BLaER1 (cell line): Measurements from ENCODE around the gene C10orf53.

Source experiments
- H3K27ac ChIP-seq: shearing (Covaris generic); formaldehyde crosslinking; 2 replicates; pipeline ENCODE4 v1.8.1; 2022
- H3K27me3 ChIP-seq: shearing (Covaris generic); formaldehyde crosslinking; 2 replicates; pipeline ENCODE4 v1.8.1; 2022
- H3K36me3 ChIP-seq: shearing (Covaris generic); formaldehyde crosslinking; 2 replicates; pipeline ENCODE4 v1.8.1; 2022
- H3K4me1 ChIP-seq: shearing (Covaris generic); formaldehyde crosslinking; 2 replicates; pipeline ENCODE4 v1.8.1; 2022
- H3K4me2 ChIP-seq: shearing (Covaris generic); formaldehyde crosslinking; 2 replicates; pipeline ENCODE4 v1.8.1; 2022
- H3K4me3 ChIP-seq: shearing (Covaris generic); formaldehyde crosslinking; 2 replicates; pipeline ENCODE4 v1.8.1; 2022
- H3K9ac ChIP-seq: shearing (Covaris generic); formaldehyde crosslinking; 2 replicates; pipeline ENCODE4 v1.8.1; 2022
- H3K9me3 ChIP-seq: shearing (Covaris generic); formaldehyde crosslinking; 2 replicates; pipeline ENCODE4 v1.8.1; 2022
- H4K20me1 ChIP-seq: shearing (Covaris generic); formaldehyde crosslinking; 2 replicates; pipeline ENCODE4 v1.8.1; 2022
- Cebpa-rat ChIP-seq: shearing (Covaris generic); IDR thresholded peaks from 2 replicates; pipeline ENCODE4 v1.8.1; 2022

Gene C10orf53

GRCh38 chr10:49682879-49683278, 3.4 kb downstream of the C10orf53 start:
- Histone ChIP-seq H3K4me3 (no peak overlapping the region), H3K4me1 (no peaks in the 10 kb centered on the region), H3K27me3 (no peaks in the 10 kb centered on the region), H3K36me3 (no peaks in the 10 kb centered on the region), H3K9me3 (peaks cover 42% of the 10 kb centered on the region), H3K4me2 (no peak overlapping the region), H3K27ac (no peak overlapping the region), H4K20me1 (no peaks in the 10 kb centered on the region), H3K9ac (no peak overlapping the region)
- TF ChIP-seq Cebpa-rat = no peak

- no peaks in the 10 kb centered on the region for H3K4me1 ChIP-seq
- no peak overlapping the region for H3K4me3 ChIP-seq
- no peak overlapping the region for H3K4me2 ChIP-seq
- no peak overlapping the region for H3K27ac ChIP-seq
- H3K27me3 ChIP-seq = peaks cover 19% of the 10 kb centered on the region
- no peaks in the 10 kb centered on the region for H4K20me1 ChIP-seq
- no peak overlapping the region for H3K9ac ChIP-seq
- no peaks in the 10 kb centered on the region for H3K36me3 ChIP-seq
- TF ChIP-seq Cebpa-rat = no peak
- peaks cover 35% of the 10 kb centered on the region for H3K9me3 ChIP-seq
These were observed 7.2 kb downstream of the C10orf53 start for GRCh38 chr10:49686651-49687050.

GRCh38 chr10:49688261-49688846, 8.9 kb downstream of the C10orf53 start:
- Histone ChIP-seq H3K4me1 (no peaks in the 10 kb centered on the region), H3K27me3 (peaks cover 19% of the 10 kb centered on the region), H3K4me2 (no peak overlapping the region), H3K9ac (no peak overlapping the region), H3K9me3 (peaks cover 30% of the 10 kb centered on the region), H4K20me1 (no peaks in the 10 kb centered on the region), H3K27ac (no peak overlapping the region), H3K4me3 (no peak overlapping the region), H3K36me3 (no peaks in the 10 kb centered on the region)
- no peak for TF ChIP-seq Cebpa-rat

- Histone ChIP-seq H4K20me1 (no peaks in the 10 kb centered on the region), H3K4me3 (no peak overlapping the region), H3K9me3 (peaks cover 34% of the 10 kb centered on the region), H3K4me1 (no peaks in the 10 kb centered on the region), H3K4me2 (no peak overlapping the region), H3K27ac (no peak overlapping the region), H3K27me3 (peaks cover 19% of the 10 kb centered on the region), H3K36me3 (no peaks in the 10 kb centered on the region), H3K9ac (no peak overlapping the region)
- TF ChIP-seq Cebpa-rat = no peak
These were observed 9.5 kb downstream of the C10orf53 start for GRCh38 chr10:49688920-49689319.

- Histone ChIP-seq H4K20me1 (no peaks in the 10 kb centered on the region), H3K4me3 (no peak overlapping the region), H3K9me3 (peaks cover 34% of the 10 kb centered on the region), H3K27me3 (peaks cover 19% of the 10 kb centered on the region), H3K27ac (no peak overlapping the region), H3K9ac (no peak overlapping the region), H3K4me1 (no peaks in the 10 kb centered on the region), H3K36me3 (no peaks in the 10 kb centered on the region), H3K4me2 (no peak overlapping the region)
- TF ChIP-seq Cebpa-rat = no peak
These were observed 10.5 kb downstream of the C10orf53 start for GRCh38 chr10:49689882-49690510.

GRCh38 chr10:49690698-49691356, 11.4 kb downstream of the C10orf53 start:
- Histone ChIP-seq H3K4me2 (no peak overlapping the region), H3K36me3 (no peaks in the 10 kb centered on the region), H3K9me3 (peaks cover 30% of the 10 kb centered on the region), H3K27me3 (peaks cover 19% of the 10 kb centered on the region), H4K20me1 (no peaks in the 10 kb centered on the region), H3K4me1 (no peaks in the 10 kb centered on the region), H3K27ac (no peak overlapping the region), H3K9ac (no peak overlapping the region), H3K4me3 (no peak overlapping the region)
- TF ChIP-seq Cebpa-rat = no peak

GRCh38 chr10:49691588-49691987, 12.1 kb downstream of the C10orf53 start:
- Histone ChIP-seq H3K9me3 (peaks cover 23% of the 10 kb centered on the region), H3K36me3 (no peaks in the 10 kb centered on the region), H3K27me3 (peaks cover 19% of the 10 kb centered on the region), H3K4me2 (no peak overlapping the region), H4K20me1 (no peaks in the 10 kb centered on the region), H3K9ac (no peak overlapping the region), H3K4me1 (no peaks in the 10 kb centered on the region), H3K27ac (no peak overlapping the region), H3K4me3 (no peak overlapping the region)
- no peak for TF ChIP-seq Cebpa-rat

GRCh38 chr10:49694466-49694865, 15.0 kb downstream of the C10orf53 start:
- peaks cover 12% of the 10 kb centered on the region for H3K27me3 ChIP-seq
- H3K4me3 ChIP-seq = no peak overlapping the region
- H3K9ac ChIP-seq = no peak overlapping the region
- H3K4me2 ChIP-seq = no peak overlapping the region
- no peaks in the 10 kb centered on the region for H3K4me1 ChIP-seq
- peaks cover 7% of the 10 kb centered on the region for H3K9me3 ChIP-seq
- H3K27ac ChIP-seq = no peak overlapping the region
- TF ChIP-seq Cebpa-rat = no peak
- H4K20me1 ChIP-seq = no peaks in the 10 kb centered on the region
- no peaks in the 10 kb centered on the region for H3K36me3 ChIP-seq

- Histone ChIP-seq H3K4me3 (no peak overlapping the region), H3K27me3 (no peaks in the 10 kb centered on the region), H3K9ac (no peak overlapping the region), H3K36me3 (no peaks in the 10 kb centered on the region), H3K4me1 (no peaks in the 10 kb centered on the region), H4K20me1 (no peaks in the 10 kb centered on the region), H3K27ac (no peak overlapping the region), H3K4me2 (no peak overlapping the region), H3K9me3 (peaks cover 7% of the 10 kb centered on the region)
- no peak for TF ChIP-seq Cebpa-rat
These were observed 16.9 kb downstream of the C10orf53 start for GRCh38 chr10:49696311-49696710.

GRCh38 chr10:49698679-49699078, 19.2 kb downstream of the C10orf53 start:
- no peaks in the 10 kb centered on the region for H3K27me3 ChIP-seq
- no peaks in the 10 kb centered on the region for H3K36me3 ChIP-seq
- peaks cover under 1% of the 10 kb centered on the region; the same call in 1 of the 2 replicates for H3K9me3 ChIP-seq
- H3K27ac ChIP-seq = no peak overlapping the region
- H3K4me3 ChIP-seq = no peak overlapping the region
- H3K4me2 ChIP-seq = no peak overlapping the region
- no peaks in the 10 kb centered on the region for H3K4me1 ChIP-seq
- H3K9ac ChIP-seq = no peak overlapping the region
- TF ChIP-seq Cebpa-rat = no peak
- H4K20me1 ChIP-seq = no peaks in the 10 kb centered on the region
